Cardiac fibroblast (primary cell): ENCODE results near the gene STOML1.

Source experiments
- DNase-seq, 2 donors: peaks; one replicate each; pipeline versions ENCODE4 v3.0.0 to v3.0.0-alpha.2; 2010; ENCODE audit warnings: low read depth in 2 of 2
- H3K4me3 ChIP-seq, 2 donors: replicated peaks in 1 of 2; 1 replicate in 1 of 2; 2 replicates in 1 of 2; pipeline ENCODE4 v1.5.1; 2011; ENCODE audit warnings: low read depth in 2 of 2, low read length in 2 of 2, mild to moderate bottlenecking in 2 of 2, moderate library complexity in 1 of 2
- CTCF ChIP-seq: IDR thresholded peaks from one replicate; pipeline ENCODE4 v1.5.1; 2011; ENCODE audit warnings: low read depth, mild to moderate bottlenecking, low read length, inconsistent platforms

The STOML1 gene

GRCh38 chr15:73972984-73973682 is 19.0 kb downstream of the STOML1 start:
- H3K4me3 ChIP-seq, result peak overlapping the region in 1 of 2 donors; percentile 19
- TF ChIP-seq CTCF, result peak; percentile 91
- peak; percentile 88 for DNase-seq

- no peak for TF ChIP-seq CTCF
- no peak for DNase-seq
- no peak overlapping the region for H3K4me3 ChIP-seq
Measured at GRCh38 chr15:73969151-73969759, 22.8 kb downstream of the STOML1 start.

GRCh38 chr15:73968461-73968860 is 23.6 kb downstream of the STOML1 start:
- H3K4me3 ChIP-seq, result no peak overlapping the region
- DNase-seq, result no peak
- TF ChIP-seq CTCF, result no peak

- no peak overlapping the region for H3K4me3 ChIP-seq
- TF ChIP-seq CTCF, result no peak
- peak; percentile 36 to 42 for DNase-seq
Measured at GRCh38 chr15:73965758-73966113, 26.4 kb downstream of the STOML1 start.

- H3K4me3 ChIP-seq, result no peak overlapping the region
- TF ChIP-seq CTCF, result no peak
- no peak for DNase-seq
Measured at GRCh38 chr15:73965094-73965757, 26.9 kb downstream of the STOML1 start.

GRCh38 chr15:73964736-73965093 is 27.4 kb downstream of the STOML1 start:
- peak; percentile 84 for DNase-seq
- H3K4me3 ChIP-seq, result no peak overlapping the region
- peak; percentile 99 for TF ChIP-seq CTCF
